Midbrain (tissue), 1 donor: Measurements from ENCODE around the gene CCDC88B.

Experiments
- DNase-seq: peaks from one replicate; lab custom pipeline; 2025; lab: John Stamatoyannopoulos, UW

The CCDC88B gene

GRCh38 chr11:64359712-64360445 is 19.9 kb downstream of the CCDC88B start:
- no peak for DNase-seq

DNA sequence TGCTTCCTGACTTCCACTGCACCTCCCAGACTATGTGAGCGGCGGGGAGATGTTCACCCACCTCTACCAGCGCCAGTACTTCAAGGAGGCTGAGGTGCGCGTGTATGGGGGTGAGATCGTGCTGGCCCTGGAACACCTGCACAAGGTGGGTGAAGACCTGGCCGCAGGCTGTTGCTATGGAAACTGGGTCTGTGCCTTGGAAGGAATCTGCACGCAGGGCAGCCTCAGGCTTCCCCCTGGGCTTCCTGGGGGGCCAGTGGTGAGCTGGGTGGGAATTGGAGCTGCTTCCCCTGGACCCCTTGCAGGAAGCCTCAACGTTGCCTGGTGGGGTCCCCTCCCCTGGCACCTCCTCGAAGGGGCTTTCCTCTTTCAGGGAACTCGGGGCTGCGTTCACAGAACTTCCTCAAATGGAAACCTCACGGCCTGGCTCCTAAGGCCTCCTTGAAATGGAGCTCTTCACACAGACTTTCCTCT is 20.5 kb downstream of the CCDC88B start:
- no peak for DNase-seq

DNA sequence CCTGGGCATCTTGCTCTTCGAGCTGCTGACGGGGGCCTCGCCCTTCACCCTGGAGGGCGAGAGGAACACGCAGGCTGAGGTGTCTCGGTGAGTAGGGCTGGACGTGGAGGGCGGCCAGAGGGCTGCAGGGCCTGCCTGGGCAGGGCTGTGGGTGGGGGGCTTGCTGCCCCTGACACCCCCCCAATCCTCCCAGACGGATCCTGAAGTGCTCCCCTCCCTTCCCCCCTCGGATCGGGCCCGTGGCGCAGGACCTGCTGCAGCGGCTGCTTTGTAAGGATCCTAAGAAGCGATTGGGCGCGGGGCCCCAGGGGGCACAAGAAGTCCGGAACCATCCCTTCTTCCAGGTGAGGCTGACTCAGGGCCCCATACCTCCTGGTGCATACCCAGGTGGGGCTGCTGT is 21.7 kb downstream of the CCDC88B start:
- DNase-seq, result no peak

DNA sequence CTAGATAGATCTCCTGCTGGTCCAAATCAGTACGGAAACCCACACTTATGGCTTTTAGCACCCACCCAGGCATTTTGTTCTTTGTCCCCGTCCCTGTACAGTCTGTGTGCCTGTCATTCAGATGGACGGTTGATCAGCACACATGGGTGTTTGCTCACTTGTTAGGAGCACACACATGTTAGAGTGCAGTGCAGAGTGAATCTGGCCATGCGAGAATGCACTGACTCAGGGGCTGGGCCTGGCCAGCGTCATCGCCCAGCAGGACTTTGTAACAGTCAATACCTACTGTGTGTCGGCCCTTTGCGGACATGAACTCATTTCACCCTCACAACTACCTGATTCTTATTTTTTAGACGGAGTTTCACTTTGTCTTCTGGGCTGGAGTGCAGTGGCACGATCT is 22.3 kb downstream of the CCDC88B start:
- no peak for DNase-seq

DNA sequence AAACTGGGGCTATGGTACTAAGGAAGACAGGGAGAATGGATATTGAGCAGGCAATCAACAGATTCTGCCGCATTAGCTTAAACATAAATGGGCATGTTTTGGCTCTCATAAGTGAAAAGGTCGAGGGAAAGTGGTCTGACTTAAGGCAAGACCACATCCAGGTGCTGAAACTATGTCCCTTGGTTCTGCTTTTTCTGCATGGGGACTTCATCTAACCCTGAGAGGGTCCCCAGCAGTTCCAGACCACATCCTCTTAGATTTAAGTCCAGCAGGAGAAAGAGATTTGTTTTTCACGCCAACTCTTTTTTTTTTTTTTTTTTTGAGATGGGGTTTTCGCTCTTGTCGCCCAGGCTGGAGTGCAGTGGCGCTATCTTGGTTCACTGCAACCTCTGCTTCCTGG is 24.4 kb downstream of the CCDC88B start:
- no peak for DNase-seq

DNA sequence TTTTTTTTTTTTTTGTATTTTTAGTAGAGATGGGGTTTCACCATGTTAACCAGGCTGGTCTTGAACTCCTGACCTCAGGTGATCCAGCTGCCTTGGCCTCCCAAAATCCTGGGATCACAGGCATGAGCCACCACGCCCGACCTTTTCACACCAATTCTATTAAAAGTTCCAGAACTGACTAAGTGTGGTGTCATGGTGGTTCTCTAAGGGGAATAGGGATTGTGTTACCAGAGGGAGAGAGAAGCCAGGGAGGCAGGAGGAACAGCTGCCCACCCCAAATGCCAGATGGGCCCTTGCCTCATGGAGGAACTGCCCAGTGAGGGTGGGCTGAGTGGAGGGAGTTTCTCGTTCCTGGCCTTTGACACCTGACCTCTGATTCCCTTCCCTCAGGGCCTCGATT is 24.9 kb downstream of the CCDC88B start:
- DNase-seq, result no peak

DNA sequence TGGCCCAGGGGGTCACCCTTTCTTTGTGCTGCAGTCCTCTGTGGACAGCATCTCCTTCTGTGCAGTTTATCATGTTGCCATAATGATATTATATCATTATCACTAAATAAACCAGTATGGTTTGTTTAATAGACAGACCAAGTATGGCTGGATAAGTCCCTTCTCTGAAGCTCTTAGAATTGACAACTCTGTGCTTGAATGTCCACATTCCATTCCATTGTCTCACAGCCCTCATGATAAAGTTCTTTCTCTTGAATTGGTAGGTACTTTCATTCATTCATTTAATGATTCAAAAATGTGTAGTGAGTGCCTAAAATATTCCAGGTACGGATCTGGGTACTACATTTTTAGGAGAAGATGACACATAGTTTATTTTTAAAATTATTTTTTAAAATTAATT is 26.7 kb downstream of the CCDC88B start:
- no peak for DNase-seq

DNA sequence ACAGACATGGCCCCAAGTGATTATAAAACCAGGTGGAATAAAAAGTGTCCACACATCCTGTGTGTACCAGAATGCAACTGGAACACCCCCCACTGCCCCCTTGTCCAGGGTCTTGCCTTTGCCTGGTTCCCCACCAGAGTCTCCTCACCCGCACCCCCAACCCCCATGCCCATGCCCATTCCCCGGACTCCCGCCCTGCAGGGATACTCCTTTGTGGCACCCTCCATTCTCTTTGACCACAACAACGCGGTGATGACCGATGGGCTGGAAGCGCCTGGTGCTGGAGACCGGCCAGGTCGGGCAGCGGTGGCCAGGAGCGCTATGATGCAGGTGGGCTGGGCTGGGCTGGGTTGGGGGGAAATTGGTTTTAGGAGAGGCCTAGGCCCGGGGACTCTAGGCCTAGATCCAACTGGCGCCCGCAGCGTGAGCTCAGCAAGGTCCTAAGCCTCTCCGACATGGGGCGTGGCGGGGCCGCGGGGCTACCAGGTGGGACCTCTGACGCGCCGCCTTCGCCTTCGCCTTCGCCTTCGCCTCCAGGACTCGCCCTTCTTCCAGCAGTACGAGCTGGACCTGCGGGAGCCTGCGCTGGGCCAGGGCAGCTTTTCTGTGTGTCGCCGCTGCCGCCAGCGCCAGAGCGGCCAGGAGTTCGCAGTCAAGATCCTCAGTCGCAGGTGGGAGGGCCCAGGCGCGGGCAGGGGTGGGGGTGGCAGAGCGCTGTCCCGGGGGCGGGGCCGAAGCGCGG is 28.1 kb downstream of the CCDC88B start:
- DNase-seq, result no peak

GRCh38 chr11:64368673-64369074 is 28.7 kb downstream of the CCDC88B start:
- DNase-seq, result no peak

DNA sequence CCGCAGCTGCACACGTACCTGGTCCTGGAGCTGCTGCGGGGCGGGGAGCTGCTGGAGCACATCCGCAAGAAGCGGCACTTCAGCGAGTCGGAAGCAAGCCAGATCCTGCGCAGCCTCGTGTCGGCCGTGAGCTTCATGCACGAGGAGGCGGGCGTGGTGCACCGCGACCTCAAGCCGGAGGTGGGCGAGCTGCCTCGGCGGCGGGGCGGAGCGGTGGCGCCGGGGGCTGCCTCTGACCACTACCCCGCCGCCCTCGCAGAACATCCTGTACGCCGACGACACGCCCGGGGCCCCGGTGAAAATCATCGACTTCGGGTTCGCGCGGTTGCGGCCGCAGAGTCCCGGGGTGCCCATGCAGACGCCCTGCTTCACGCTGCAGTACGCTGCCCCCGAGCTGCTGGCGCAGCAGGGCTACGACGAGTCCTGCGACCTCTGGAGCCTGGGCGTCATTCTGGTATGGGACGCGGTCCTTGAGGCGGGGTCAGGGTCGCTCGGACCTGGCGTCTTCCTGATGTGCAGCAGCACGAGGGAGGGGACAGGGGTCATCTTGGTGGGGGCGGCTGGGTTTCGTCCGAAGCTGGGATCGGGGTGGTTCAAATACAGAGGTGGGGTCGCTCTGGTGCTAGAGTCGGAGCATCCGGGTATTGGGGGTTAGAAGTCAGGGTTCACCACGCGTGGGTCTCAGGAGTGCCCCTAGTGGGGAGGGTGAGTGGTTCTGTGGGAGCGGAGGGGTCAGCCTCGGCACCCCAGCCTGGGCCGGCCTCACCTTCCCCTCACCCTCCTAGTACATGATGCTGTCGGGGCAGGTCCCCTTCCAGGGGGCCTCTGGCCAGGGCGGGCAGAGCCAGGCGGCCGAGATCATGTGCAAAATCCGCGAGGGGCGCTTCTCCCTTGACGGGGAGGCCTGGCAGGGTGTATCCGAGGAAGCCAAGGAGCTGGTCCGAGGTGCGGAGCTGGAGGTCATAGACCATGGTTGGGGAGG is 29.7 kb downstream of the CCDC88B start:
- no peak for DNase-seq

GRCh38 chr11:64371201-64371600 is 31.2 kb downstream of the CCDC88B start:
- DNase-seq, result no peak

DNA sequence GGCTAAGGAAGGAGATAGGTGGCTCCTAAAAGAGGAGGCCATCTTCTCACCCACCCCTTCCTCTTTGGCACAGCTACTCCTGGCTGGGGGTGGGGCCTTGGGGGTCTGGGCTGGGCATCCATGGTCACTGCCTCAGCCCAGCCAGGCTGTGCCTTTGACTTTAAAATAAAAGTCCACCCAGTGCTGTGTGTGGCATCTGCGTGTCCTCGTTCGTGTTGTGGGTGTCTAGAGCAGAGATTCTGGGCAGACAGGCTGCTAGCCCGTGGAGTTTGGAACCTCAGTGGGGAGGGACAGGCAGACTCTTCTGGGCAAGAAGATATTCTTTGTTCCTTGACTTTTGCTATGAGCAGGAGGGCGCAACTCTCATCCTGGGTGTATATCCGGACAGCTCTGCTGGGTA is 32.0 kb downstream of the CCDC88B start:
- DNase-seq, result no peak

- peak; percentile 61 for DNase-seq
These were observed 33.0 kb downstream of the CCDC88B start for GRCh38 chr11:64372802-64373597.

DNA sequence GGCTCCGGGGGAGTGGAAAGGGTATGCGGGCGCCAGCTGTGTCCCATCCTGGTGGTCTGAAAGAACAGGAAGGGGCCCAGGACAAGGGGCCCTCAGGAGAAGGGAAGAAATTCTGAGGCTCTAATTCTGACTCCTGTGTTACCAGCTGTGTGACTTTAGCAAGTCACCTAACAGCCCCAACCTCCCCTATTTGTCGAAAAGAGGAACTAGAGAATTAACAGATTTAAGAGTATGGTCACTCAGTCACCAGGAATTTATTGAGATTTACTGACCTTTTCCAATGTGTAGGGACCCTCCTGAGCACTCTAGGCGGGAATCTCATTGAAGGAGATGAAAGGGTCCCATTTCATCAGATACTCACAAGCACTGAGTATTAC is 33.6 kb downstream of the CCDC88B start:
- no peak for DNase-seq

GRCh38 chr11:64376071-64376470 is 36.1 kb downstream of the CCDC88B start:
- no peak for DNase-seq

GRCh38 chr11:64378335-64378880 is 38.4 kb downstream of the CCDC88B start:
- DNase-seq, result no peak

DNA sequence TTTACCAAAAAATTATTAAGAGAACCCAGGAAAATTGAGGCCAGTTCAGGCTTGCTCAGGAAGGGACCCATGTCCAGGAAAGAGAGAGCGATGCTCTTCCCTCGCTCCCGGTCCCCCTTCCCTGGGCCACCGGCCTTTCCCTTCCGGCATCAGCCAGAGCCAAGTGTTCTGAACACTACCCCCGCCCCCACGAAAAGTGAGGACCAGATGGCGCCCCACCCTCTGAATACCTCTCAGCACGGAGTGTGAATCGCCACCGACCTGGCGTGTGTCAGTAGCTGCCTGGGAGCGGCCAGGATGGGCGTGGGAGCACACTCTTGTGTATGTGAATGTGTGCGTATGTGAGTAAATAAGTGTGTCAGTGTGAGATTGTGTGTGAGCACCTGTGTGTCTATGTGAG is 39.2 kb downstream of the CCDC88B start:
- no peak for DNase-seq

DNA sequence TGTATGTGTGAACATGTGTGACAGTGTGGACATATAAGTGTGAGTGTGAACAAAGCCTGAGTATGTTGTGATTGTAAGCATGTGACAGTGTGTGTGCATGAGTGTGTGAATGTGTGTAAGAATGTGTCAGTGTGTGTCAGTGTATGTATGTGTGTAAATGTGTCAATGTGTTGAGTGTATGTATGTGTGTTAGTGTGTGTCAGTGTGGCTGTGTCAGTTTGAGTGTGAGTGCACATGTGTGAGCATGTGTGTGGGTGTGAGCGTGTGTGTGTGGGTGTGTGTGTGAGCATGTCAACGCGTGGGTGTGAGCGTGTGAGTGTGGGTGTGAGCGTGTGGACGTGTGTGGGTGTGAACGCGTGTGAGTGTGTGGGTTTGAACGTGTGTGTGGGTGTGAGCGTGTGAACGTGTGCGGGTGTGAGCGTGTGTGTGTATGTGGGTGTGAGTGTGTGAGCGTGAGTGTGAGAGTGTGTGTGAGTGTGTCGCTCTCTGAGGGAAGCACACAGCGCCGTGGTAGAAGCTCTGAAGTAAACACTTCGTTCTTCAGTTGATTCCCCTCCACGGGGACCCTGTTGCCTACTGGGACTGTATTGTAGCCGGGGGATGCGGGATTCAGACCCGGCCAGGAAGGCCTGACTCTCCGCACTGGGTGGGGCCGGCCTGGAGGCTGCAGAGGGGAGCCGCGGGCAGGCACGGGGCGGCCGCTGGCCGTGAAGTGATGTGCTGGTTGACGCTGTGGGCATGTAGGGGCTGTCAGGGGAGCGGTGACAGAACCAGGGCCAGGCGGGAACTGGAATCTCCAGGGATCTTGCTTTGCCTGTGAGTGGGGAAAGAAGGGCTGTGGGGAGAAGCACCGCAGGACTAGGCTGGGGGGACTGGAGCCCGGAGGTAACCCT is 40.1 kb downstream of the CCDC88B start:
- no peak for DNase-seq

DNA sequence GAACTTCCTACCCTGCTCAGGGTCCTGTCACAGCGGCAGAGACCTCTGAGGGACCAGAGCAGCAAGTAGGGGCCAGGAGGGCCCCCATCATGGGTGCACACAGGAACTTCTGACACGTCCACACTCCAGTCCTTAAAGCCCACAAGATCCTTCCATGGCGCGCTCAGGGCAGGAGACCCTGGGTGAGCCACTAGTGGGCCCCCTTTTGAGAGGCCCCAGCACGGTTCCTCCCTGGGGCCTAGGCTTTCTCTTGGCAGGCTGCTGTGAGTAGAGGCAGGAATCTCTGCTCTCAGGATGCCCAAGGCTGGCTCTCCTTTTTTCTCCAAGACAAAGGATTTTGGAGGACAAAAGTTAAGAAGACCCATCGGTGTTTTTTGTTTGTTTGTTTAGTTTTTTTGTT is 41.3 kb downstream of the CCDC88B start:
- DNase-seq, result no peak

GRCh38 chr11:64382047-64382446 is 42.0 kb downstream of the CCDC88B start:
- no peak for DNase-seq
